A673 (cell line): Measurements from ENCODE around the gene TEX14.

ENCODE experiments used
- CTCF ChIP-seq: fragments of 300-800, 200-600 bp; sonication (generic); conservative IDR thresholded peaks from 2 replicates; pipeline ENCODE4 v1.5.1; 2017; ENCODE audit warnings: low read depth, mild to moderate bottlenecking, antibody characterized with exemption, low read length, moderate library complexity, mixed read lengths
- EZH2 ChIP-seq: fragments of 200-600 bp; sonication (generic); IDR thresholded peaks from 2 replicates; pipeline ENCODE4 v1.6.1; 2017; ENCODE audit warnings: borderline replicate concordance, low read depth, mild to moderate bottlenecking, mixed read lengths, antibody characterized with exemption, low read length; ENCODE audit not compliant: poor library complexity, severe bottlenecking

DNA sequence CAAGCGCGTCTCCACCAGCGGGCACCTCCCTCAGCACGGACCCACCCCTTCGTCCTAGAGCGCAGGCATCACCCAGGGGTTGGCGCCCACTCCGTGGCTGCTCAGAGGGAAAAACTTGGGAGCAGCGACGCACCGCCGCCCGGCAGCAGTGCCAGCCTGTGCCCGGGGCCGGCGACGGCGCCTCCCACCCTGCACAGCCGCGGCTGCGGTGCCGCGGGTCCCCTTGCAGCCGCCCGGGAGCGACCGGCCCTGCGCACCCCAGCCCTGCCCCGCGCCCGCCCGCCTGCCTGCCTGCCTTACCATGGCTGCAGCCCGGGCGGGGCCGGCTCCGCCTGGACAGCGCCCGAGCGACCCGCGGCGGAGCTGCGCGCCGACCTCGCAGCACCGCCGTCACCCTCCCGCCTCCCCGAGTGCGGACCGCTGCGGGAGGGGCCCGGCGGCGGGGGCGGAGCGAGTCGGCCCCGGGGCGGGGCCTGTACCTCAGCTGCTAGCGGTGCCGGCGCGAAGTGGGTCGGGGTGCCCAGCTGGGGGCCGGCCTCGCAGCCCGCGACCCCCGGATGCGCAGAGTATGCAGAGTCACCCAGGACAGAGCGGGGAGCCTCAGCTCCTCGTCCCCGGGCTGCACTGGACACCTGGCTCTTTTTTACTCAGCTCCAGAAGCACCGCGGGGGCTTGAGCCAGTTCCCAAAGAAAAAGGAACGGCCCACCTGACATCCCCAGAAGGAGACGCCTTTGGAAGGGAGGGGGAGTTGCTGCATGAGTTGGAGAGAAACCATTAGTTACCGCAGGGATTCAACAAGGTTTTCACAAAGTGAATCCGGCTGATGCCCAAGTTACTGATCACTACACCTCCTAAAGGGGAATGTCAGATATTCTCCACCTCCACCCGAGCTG, 159.9 kb downstream of the TEX14 start:
- TF ChIP-seq EZH2 (no peak), CTCF (no peak)
